Calu3 (cell line): Measurements from ENCODE around the gene VAX1. TPM values are rescaled to one million over a fixed set of nuclear protein-coding genes. Genes with fewer than 3 reads are reported as not detected.

Experiments used
- BruUV-seq: library from RNA; stranded (reverse); fragments of 400-500 nt; replicated peaks from 2 replicates; lab custom pipeline; 2021; lab: Mats Ljungman, UMichigan
- CTCF ChIA-PET: fragments of 300-600 bp; sonication (Branson Sonifier 250); formaldehyde crosslinking; loops from one replicate; lab custom pipeline; 2022; ENCODE audit warnings: antibody characterized with exemption; lab: Charles Lee
- DNase-seq: peaks from one replicate; pipeline ENCODE4 v3.0.0; 2022
- H3K27ac Mint-ChIP-seq: one replicate; pipeline ENCODE4 v1.8.0; 2022; ENCODE audit warnings: mixed read lengths; ENCODE audit not compliant: unreplicated experiment
- H3K27me3 Mint-ChIP-seq: one replicate; pipeline ENCODE4 v1.8.0; 2022; ENCODE audit warnings: mixed read lengths; ENCODE audit not compliant: unreplicated experiment
- H3K36me3 Mint-ChIP-seq: one replicate; pipeline ENCODE4 v1.8.0; 2022; ENCODE audit warnings: mild to moderate bottlenecking, moderate library complexity, mixed read lengths; ENCODE audit not compliant: insufficient read depth, unreplicated experiment
- H3K4me1 Mint-ChIP-seq: one replicate; pipeline ENCODE4 v1.8.0; 2022; ENCODE audit warnings: mild to moderate bottlenecking, low read depth, mixed read lengths; ENCODE audit not compliant: unreplicated experiment
- H3K4me3 Mint-ChIP-seq: one replicate; pipeline ENCODE4 v1.8.0; 2022; ENCODE audit warnings: mild to moderate bottlenecking, low read depth, moderate library complexity, mixed read lengths; ENCODE audit not compliant: unreplicated experiment
- H3K9me3 Mint-ChIP-seq: one replicate; pipeline ENCODE4 v1.8.0; 2022; ENCODE audit warnings: low read depth, mixed read lengths; ENCODE audit not compliant: unreplicated experiment
- CTCF ChIP-seq: fragments of 200-600 bp; IDR thresholded peaks from one replicate; pipeline ENCODE4 v1.8.0; 2022; ENCODE audit warnings: antibody characterized with exemption; ENCODE audit not compliant: unreplicated experiment
- intact Hi-C: fragments of 100-400 bp; cut with micrococcal nuclease; formaldehyde crosslinking; loops from one replicate; pipeline ENCODE4 v1.10.0; 2022; ENCODE audit not compliant: unreplicated experiment
- total RNA-seq: library from RNA; stranded (reverse); gene quantifications from 2 replicates; pipeline ENCODE4 v1.2.3, GENCODE V29; 2022

Gene VAX1
- total RNA-seq, 1 experiment from 2014 or later = not detected

DNA sequence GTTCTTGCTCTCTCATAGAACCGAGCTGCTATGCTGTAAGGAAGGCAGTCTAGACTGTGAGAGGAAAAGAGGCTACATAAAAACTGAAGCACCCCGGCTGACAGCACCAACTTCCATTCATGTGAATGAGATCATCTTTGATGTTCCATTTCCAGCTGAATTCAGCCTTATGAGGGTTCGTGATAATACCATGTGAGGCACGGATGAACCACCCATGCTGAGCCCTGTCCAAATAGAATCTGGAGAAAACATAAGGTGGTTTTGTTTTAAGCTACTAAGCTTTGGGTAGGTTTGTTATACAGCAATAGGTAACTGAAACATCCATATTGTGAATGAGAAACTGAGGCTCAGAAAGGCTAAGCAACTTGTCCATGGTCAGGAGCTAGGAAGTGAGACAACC is 6.9 kb upstream of the VAX1 start:
- intact Hi-C loops = no loop called here
- no peak for DNase-seq

GRCh38 chr10:117143103-117143823 is 5.2 kb upstream of the VAX1 start:
- Mint-ChIP-seq H3K4me3 (no peak overlapping the region), H3K27me3 (peaks cover 59% of the 10 kb centered on the region), H3K4me1 (no peaks in the 10 kb centered on the region), H3K27ac (no peak overlapping the region), H3K9me3 (no peaks in the 10 kb centered on the region), H3K36me3 (no peaks in the 10 kb centered on the region)
- no peak for DNase-seq
- CTCF ChIA-PET = interaction anchor here (0.7 kb wide), 1 partner anchor 138 kb away, joined by 3 read pairs; no protein-coding TSS in a partner anchor
- intact Hi-C loops = no loop called here
- no TSS peak for BruUV-seq
- no peak for TF ChIP-seq CTCF

More for the DNA sequence above, 6.9 kb upstream of the VAX1 start:
- Mint-ChIP-seq H3K27me3 (peaks cover 68% of the 10 kb centered on the region), H3K4me3 (no peak overlapping the region), H3K4me1 (no peaks in the 10 kb centered on the region), H3K36me3 (no peaks in the 10 kb centered on the region), H3K27ac (no peak overlapping the region), H3K9me3 (no peaks in the 10 kb centered on the region)
- CTCF ChIA-PET = interaction anchor here (0.8 kb wide), 1 partner anchor 9 kb away, joined by 3 read pairs; no protein-coding TSS in a partner anchor
- TF ChIP-seq CTCF = no peak
- BruUV-seq = no TSS peak

DNA sequence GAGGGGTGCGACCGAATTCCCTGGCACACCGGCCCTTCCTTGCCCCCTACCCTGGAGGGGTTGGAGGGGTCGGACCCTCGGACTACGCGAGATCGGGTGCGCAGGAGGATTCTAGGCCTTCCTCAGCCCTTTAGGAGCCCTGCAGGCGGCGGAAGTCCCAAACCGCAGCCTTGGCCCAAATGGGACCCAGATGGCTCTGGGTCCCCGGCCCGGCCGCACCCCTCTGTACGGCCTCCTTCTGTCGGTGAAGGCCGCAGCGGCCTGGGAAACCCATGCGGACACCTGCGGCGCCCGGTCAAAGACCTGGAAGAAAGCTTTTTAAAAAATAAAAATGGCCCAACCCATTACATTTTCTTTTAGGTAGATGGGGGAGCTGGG is 2.4 kb upstream of the VAX1 start:
- peaks cover 37% of the 10 kb centered on the region for H3K27me3 Mint-ChIP-seq
- H3K27ac Mint-ChIP-seq = no peak overlapping the region
- no peak for DNase-seq
- no peak for TF ChIP-seq CTCF
- CTCF ChIA-PET = no interaction called here
- intact Hi-C loops = no loop called here
- BruUV-seq = no TSS peak
- no peaks in the 10 kb centered on the region for H3K36me3 Mint-ChIP-seq
- no peaks in the 10 kb centered on the region for H3K4me1 Mint-ChIP-seq
- H3K4me3 Mint-ChIP-seq = no peak overlapping the region
- H3K9me3 Mint-ChIP-seq = no peaks in the 10 kb centered on the region

- Mint-ChIP-seq H3K27ac (no peak overlapping the region), H3K27me3 (peaks cover 32% of the 10 kb centered on the region), H3K4me1 (no peaks in the 10 kb centered on the region), H3K9me3 (no peaks in the 10 kb centered on the region), H3K36me3 (no peaks in the 10 kb centered on the region), H3K4me3 (no peak overlapping the region)
- intact Hi-C loops = no loop called here
- DNase-seq = no peak
- CTCF ChIA-PET = no interaction called here
- BruUV-seq = no TSS peak
- no peak for TF ChIP-seq CTCF
These were observed 1.8 kb upstream of the VAX1 start for GRCh38 chr10:117139581-117140524.
